ENCODE results near the gene LTBP4.

LTBP4 gene

GRCh38 chr19:40576151-40576584 is 25.0 kb upstream of the LTBP4 start:
- H3K9ac ChIP-seq (ENCODE audit: low read depth in 1 of 2, low read length in 2 of 2), result peak overlapping the region in 1 of 2 donors; percentile 64
- H3K9me3 ChIP-seq (ENCODE audit: control insufficient read depth in 2 of 2, low read length in 2 of 2), result no peaks in the 10 kb centered on the region
- peaks cover 5 to 11% of the 10 kb centered on the region in 2 donors for H3K36me3 ChIP-seq (ENCODE audit: control insufficient read depth in 2 of 2, insufficient read depth in 2 of 2, low read length in 2 of 2)
- peak overlapping the region; percentile 80 to 85 for H3K4me3 ChIP-seq (ENCODE audit: low read length in 2 of 2)
- H3K4me1 ChIP-seq (ENCODE audit: control insufficient read depth in 2 of 2, insufficient read depth in 2 of 2, low read length in 2 of 2), result peaks cover 3 to 9% of the 10 kb centered on the region in 2 donors
- H3K27me3 ChIP-seq (ENCODE audit: control insufficient read depth in 2 of 2, insufficient read depth in 2 of 2, low read length in 2 of 2), result no peaks in the 10 kb centered on the region
- H3K27ac ChIP-seq (ENCODE audit: low read depth in 2 of 2, low read length in 2 of 2), result no peak overlapping the region

GRCh38 chr19:40576585-40577451 is 24.4 kb upstream of the LTBP4 start, which contains the start of gene SHKBP1:
TSS of gene SHKBP1 (plus strand) at chr19:40576873. CDS start at chr19:40576900, 27 bp downstream.
- peaks cover 3 to 9% of the 10 kb centered on the region in 2 donors for H3K4me1 ChIP-seq (ENCODE audit: control insufficient read depth in 2 of 2, insufficient read depth in 2 of 2, low read length in 2 of 2)
- H3K9ac ChIP-seq (ENCODE audit: low read depth in 1 of 2, low read length in 2 of 2), result peak within 1 kb of the TSS; percentile 64 to 73
- H3K4me3 ChIP-seq (ENCODE audit: low read length in 2 of 2), result peak within 1 kb of the TSS; percentile 80 to 85
- peaks cover 5 to 17% of the 10 kb centered on the region in 2 donors for H3K36me3 ChIP-seq (ENCODE audit: control insufficient read depth in 2 of 2, insufficient read depth in 2 of 2, low read length in 2 of 2)
- H3K27ac ChIP-seq (ENCODE audit: low read depth in 2 of 2, low read length in 2 of 2), result peak within 1 kb of the TSS; percentile 32 to 61
- no peaks in the 10 kb centered on the region for H3K9me3 ChIP-seq (ENCODE audit: control insufficient read depth in 2 of 2, low read length in 2 of 2)
- no peaks in the 10 kb centered on the region for H3K27me3 ChIP-seq (ENCODE audit: control insufficient read depth in 2 of 2, insufficient read depth in 2 of 2, low read length in 2 of 2)

- no peak overlapping the region for H3K4me3 ChIP-seq (ENCODE audit: low read length in 2 of 2)
- H3K27ac ChIP-seq (ENCODE audit: low read depth in 2 of 2, low read length in 2 of 2), result no peak overlapping the region
- H3K27me3 ChIP-seq (ENCODE audit: control insufficient read depth in 2 of 2, insufficient read depth in 2 of 2, low read length in 2 of 2), result no peaks in the 10 kb centered on the region
- peaks cover 3 to 9% of the 10 kb centered on the region in 2 donors for H3K4me1 ChIP-seq (ENCODE audit: control insufficient read depth in 2 of 2, insufficient read depth in 2 of 2, low read length in 2 of 2)
- no peak overlapping the region for H3K9ac ChIP-seq (ENCODE audit: low read depth in 1 of 2, low read length in 2 of 2)
- H3K9me3 ChIP-seq (ENCODE audit: control insufficient read depth in 2 of 2, low read length in 2 of 2), result no peaks in the 10 kb centered on the region
- peaks cover 15 to 29% of the 10 kb centered on the region in 2 donors for H3K36me3 ChIP-seq (ENCODE audit: control insufficient read depth in 2 of 2, insufficient read depth in 2 of 2, low read length in 2 of 2)
These were observed 22.7 kb upstream of the LTBP4 start for GRCh38 chr19:40578442-40578908.

- Histone ChIP-seq H3K36me3 (ENCODE audit: control insufficient read depth in 2 of 2, insufficient read depth in 2 of 2, low read length in 2 of 2) (peaks cover 22 to 36% of the 10 kb centered on the region in 2 donors), H3K27me3 (ENCODE audit: control insufficient read depth in 2 of 2, insufficient read depth in 2 of 2, low read length in 2 of 2) (no peaks in the 10 kb centered on the region), H3K27ac (ENCODE audit: low read depth in 2 of 2, low read length in 2 of 2) (no peak overlapping the region), H3K4me3 (ENCODE audit: low read length in 2 of 2) (no peak overlapping the region), H3K9ac (ENCODE audit: low read depth in 1 of 2, low read length in 2 of 2) (no peak overlapping the region), H3K4me1 (ENCODE audit: control insufficient read depth in 2 of 2, insufficient read depth in 2 of 2, low read length in 2 of 2) (peaks cover 3 to 9% of the 10 kb centered on the region in 2 donors), H3K9me3 (ENCODE audit: control insufficient read depth in 2 of 2, low read length in 2 of 2) (no peaks in the 10 kb centered on the region)
These were observed 20.6 kb upstream of the LTBP4 start for GRCh38 chr19:40580619-40581018.

- Histone ChIP-seq H3K4me1 (ENCODE audit: control insufficient read depth in 2 of 2, insufficient read depth in 2 of 2, low read length in 2 of 2) (peaks cover 3 to 9% of the 10 kb centered on the region in 2 donors), H3K36me3 (ENCODE audit: control insufficient read depth in 2 of 2, insufficient read depth in 2 of 2, low read length in 2 of 2) (peaks cover 22 to 38% of the 10 kb centered on the region in 2 donors), H3K27me3 (ENCODE audit: control insufficient read depth in 2 of 2, insufficient read depth in 2 of 2, low read length in 2 of 2) (no peaks in the 10 kb centered on the region), H3K9me3 (ENCODE audit: control insufficient read depth in 2 of 2, low read length in 2 of 2) (no peaks in the 10 kb centered on the region), H3K4me3 (ENCODE audit: low read length in 2 of 2) (no peak overlapping the region), H3K27ac (ENCODE audit: low read depth in 2 of 2, low read length in 2 of 2) (no peak overlapping the region), H3K9ac (ENCODE audit: low read depth in 1 of 2, low read length in 2 of 2) (no peak overlapping the region)
These were observed 19.6 kb upstream of the LTBP4 start for GRCh38 chr19:40581531-40581930.

GRCh38 chr19:40582467-40582866 is 18.7 kb upstream of the LTBP4 start:
- H3K9me3 ChIP-seq (ENCODE audit: control insufficient read depth in 2 of 2, low read length in 2 of 2), result no peaks in the 10 kb centered on the region
- no peaks in the 10 kb centered on the region for H3K27me3 ChIP-seq (ENCODE audit: control insufficient read depth in 2 of 2, insufficient read depth in 2 of 2, low read length in 2 of 2)
- no peak overlapping the region for H3K27ac ChIP-seq (ENCODE audit: low read depth in 2 of 2, low read length in 2 of 2)
- no peak overlapping the region for H3K9ac ChIP-seq (ENCODE audit: low read depth in 1 of 2, low read length in 2 of 2)
- H3K4me1 ChIP-seq (ENCODE audit: control insufficient read depth in 2 of 2, insufficient read depth in 2 of 2, low read length in 2 of 2), result peaks cover 3 to 5% of the 10 kb centered on the region in 2 donors
- peaks cover 25 to 44% of the 10 kb centered on the region in 2 donors for H3K36me3 ChIP-seq (ENCODE audit: control insufficient read depth in 2 of 2, insufficient read depth in 2 of 2, low read length in 2 of 2)
- H3K4me3 ChIP-seq (ENCODE audit: low read length in 2 of 2), result no peak overlapping the region

- Histone ChIP-seq H3K36me3 (ENCODE audit: control insufficient read depth in 2 of 2, insufficient read depth in 2 of 2, low read length in 2 of 2) (peaks cover 28 to 50% of the 10 kb centered on the region in 2 donors), H3K9ac (ENCODE audit: low read depth in 1 of 2, low read length in 2 of 2) (no peak overlapping the region), H3K27ac (ENCODE audit: low read depth in 2 of 2, low read length in 2 of 2) (no peak overlapping the region), H3K27me3 (ENCODE audit: control insufficient read depth in 2 of 2, insufficient read depth in 2 of 2, low read length in 2 of 2) (no peaks in the 10 kb centered on the region), H3K4me1 (ENCODE audit: control insufficient read depth in 2 of 2, insufficient read depth in 2 of 2, low read length in 2 of 2) (no peaks in the 10 kb centered on the region), H3K9me3 (ENCODE audit: control insufficient read depth in 2 of 2, low read length in 2 of 2) (no peaks in the 10 kb centered on the region), H3K4me3 (ENCODE audit: low read length in 2 of 2) (no peak overlapping the region)
These were observed 17.9 kb upstream of the LTBP4 start for GRCh38 chr19:40583283-40583682.

GRCh38 chr19:40584007-40584406 is 17.2 kb upstream of the LTBP4 start:
- H3K27me3 ChIP-seq (ENCODE audit: control insufficient read depth in 2 of 2, insufficient read depth in 2 of 2, low read length in 2 of 2), result no peaks in the 10 kb centered on the region
- no peak overlapping the region for H3K9ac ChIP-seq (ENCODE audit: low read depth in 1 of 2, low read length in 2 of 2)
- H3K4me1 ChIP-seq (ENCODE audit: control insufficient read depth in 2 of 2, insufficient read depth in 2 of 2, low read length in 2 of 2), result no peaks in the 10 kb centered on the region
- H3K27ac ChIP-seq (ENCODE audit: low read depth in 2 of 2, low read length in 2 of 2), result no peak overlapping the region
- no peaks in the 10 kb centered on the region for H3K9me3 ChIP-seq (ENCODE audit: control insufficient read depth in 2 of 2, low read length in 2 of 2)
- no peak overlapping the region for H3K4me3 ChIP-seq (ENCODE audit: low read length in 2 of 2)
- peaks cover 33 to 50% of the 10 kb centered on the region in 2 donors for H3K36me3 ChIP-seq (ENCODE audit: control insufficient read depth in 2 of 2, insufficient read depth in 2 of 2, low read length in 2 of 2)

- Histone ChIP-seq H3K9me3 (ENCODE audit: control insufficient read depth in 2 of 2, low read length in 2 of 2) (no peaks in the 10 kb centered on the region), H3K27me3 (ENCODE audit: control insufficient read depth in 2 of 2, insufficient read depth in 2 of 2, low read length in 2 of 2) (no peaks in the 10 kb centered on the region), H3K27ac (ENCODE audit: low read depth in 2 of 2, low read length in 2 of 2) (no peak overlapping the region), H3K4me3 (ENCODE audit: low read length in 2 of 2) (no peak overlapping the region), H3K9ac (ENCODE audit: low read depth in 1 of 2, low read length in 2 of 2) (no peak overlapping the region), H3K36me3 (ENCODE audit: control insufficient read depth in 2 of 2, insufficient read depth in 2 of 2, low read length in 2 of 2) (peaks cover 27 to 45% of the 10 kb centered on the region in 2 donors), H3K4me1 (ENCODE audit: control insufficient read depth in 2 of 2, insufficient read depth in 2 of 2, low read length in 2 of 2) (no peaks in the 10 kb centered on the region)
These were observed 15.8 kb upstream of the LTBP4 start for GRCh38 chr19:40585241-40585981.

GRCh38 chr19:40585982-40586422 is 15.2 kb upstream of the LTBP4 start:
- Histone ChIP-seq H3K27ac (ENCODE audit: low read depth in 2 of 2, low read length in 2 of 2) (no peak overlapping the region), H3K4me1 (ENCODE audit: control insufficient read depth in 2 of 2, insufficient read depth in 2 of 2, low read length in 2 of 2) (no peaks in the 10 kb centered on the region), H3K36me3 (ENCODE audit: control insufficient read depth in 2 of 2, insufficient read depth in 2 of 2, low read length in 2 of 2) (peaks cover 27 to 39% of the 10 kb centered on the region in 2 donors), H3K9ac (ENCODE audit: low read depth in 1 of 2, low read length in 2 of 2) (no peak overlapping the region), H3K9me3 (ENCODE audit: control insufficient read depth in 2 of 2, low read length in 2 of 2) (no peaks in the 10 kb centered on the region), H3K4me3 (ENCODE audit: low read length in 2 of 2) (no peak overlapping the region), H3K27me3 (ENCODE audit: control insufficient read depth in 2 of 2, insufficient read depth in 2 of 2, low read length in 2 of 2) (no peaks in the 10 kb centered on the region)
